GM23248 (cell line): ENCODE data around the gene FAM20C. TPM values are rescaled to one million over a fixed set of nuclear protein-coding genes. Genes with fewer than 3 reads are reported as not detected.

Source experiments
- DNase-seq: peaks from one replicate; pipeline ENCODE4 v3.0.0-alpha.2; 2015
- H2AFZ ChIP-seq: fragments of 200-600 bp; sonication (generic); 2 replicates; pipeline ENCODE4 v1.6.1; 2016; ENCODE audit warnings: antibody characterized with exemption
- H3F3A ChIP-seq: fragments of 200-600 bp; sonication (generic); 2 replicates; pipeline ENCODE4 v1.6.1; 2016; ENCODE audit warnings: mild to moderate bottlenecking, antibody characterized with exemption, mixed run types; ENCODE audit not compliant: insufficient read depth
- H3K27ac ChIP-seq: fragments of 200-600 bp; sonication (generic); 2 replicates; pipeline ENCODE4 v1.5.1; 2016; ENCODE audit warnings: mild to moderate bottlenecking
- H3K27me3 ChIP-seq: fragments of 200-600 bp; sonication (generic); replicated peaks from 2 replicates; pipeline ENCODE4 v1.6.1; 2016; ENCODE audit warnings: mild to moderate bottlenecking; ENCODE audit not compliant: insufficient read depth
- H3K36me3 ChIP-seq: fragments of 200-600 bp; sonication (generic); 2 replicates; pipeline ENCODE4 v1.6.1; 2016; ENCODE audit warnings: low read depth, mild to moderate bottlenecking
- H3K4me1 ChIP-seq: fragments of 200-600 bp; sonication (generic); 2 replicates; pipeline ENCODE4 v1.6.1; 2016; ENCODE audit warnings: mild to moderate bottlenecking; ENCODE audit not compliant: insufficient read depth
- H3K4me2 ChIP-seq: fragments of 200-600 bp; sonication (generic); one replicate; pipeline ENCODE4 v1.6.1; 2016; ENCODE audit warnings: mild to moderate bottlenecking; ENCODE audit not compliant: unreplicated experiment
- H3K4me3 ChIP-seq: fragments of 200-600 bp; sonication (generic); 2 replicates; pipeline ENCODE4 v1.5.1; 2016; ENCODE audit warnings: mild to moderate bottlenecking
- H3K79me2 ChIP-seq: fragments of 200-600 bp; sonication (generic); 2 replicates; pipeline ENCODE4 v1.6.1; 2016; ENCODE audit warnings: mild to moderate bottlenecking; ENCODE audit not compliant: insufficient read depth
- H3K9ac ChIP-seq: fragments of 200-600 bp; sonication (generic); 2 replicates; pipeline ENCODE4 v1.6.1; 2016; ENCODE audit warnings: mild to moderate bottlenecking
- H3K9me2 ChIP-seq: fragments of 200-600 bp; sonication (generic); 2 replicates; pipeline ENCODE4 v1.6.1; 2016; ENCODE audit warnings: mixed run types, mild to moderate bottlenecking, moderate library complexity; ENCODE audit not compliant: insufficient read depth
- H3K9me3 ChIP-seq: fragments of 200-600 bp; sonication (generic); one replicate; pipeline ENCODE4 v1.6.1; 2017; ENCODE audit warnings: low read depth
- H4K20me1 ChIP-seq: fragments of 200-600 bp; sonication (generic); 2 replicates; pipeline ENCODE4 v1.6.0; 2016; ENCODE audit not compliant: insufficient read depth
- EZH2 ChIP-seq: fragments of 200-600 bp; sonication (generic); IDR thresholded peaks from 2 replicates; pipeline ENCODE4 v1.6.1; 2018; ENCODE audit warnings: antibody characterized with exemption, mild to moderate bottlenecking; ENCODE audit not compliant: insufficient read depth, poor library complexity, severe bottlenecking
- EZH2phosphoT487 ChIP-seq: fragments of 200-600 bp; sonication (generic); IDR thresholded peaks from 2 replicates; pipeline ENCODE4 v1.6.1; 2018; ENCODE audit warnings: antibody characterized with exemption, moderate library complexity, mild to moderate bottlenecking, low read depth; ENCODE audit not compliant: insufficient read depth
- WGBS, 2 experiments: methylation state at CpG; one replicate each; pipeline ENCODE4 v1.1.6; 2015 to 2017; ENCODE audit warnings: low lambda C conversion rate in 2 of 2, low coverage in 1 of 2; ENCODE audit errors: missing lambda C conversion rate in 2 of 2; 5-methylcytosine and 5-hydroxymethylcytosine counted together
- in situ Hi-C: fragments of 300-500 bp; cut with MboI; formaldehyde crosslinking; loops from 2 replicates; pipeline ENCODE4 v1.15.0; 2020
- polyA plus RNA-seq: library from polyadenylated mRNA; unstranded; fragments of >200 nt; fragmentation: Nextera tagmentation; extraction: Ambion mirVana; gene quantifications from 2 replicates; pipeline ENCODE4 v1.2.1, GENCODE V29; 2016
- total RNA-seq: library from RNA; depleted of rRNA; stranded (reverse); fragments of >200 nt; shearing (Covaris generic); gene quantifications from 2 replicates; pipeline ENCODE4 v1.2.3, GENCODE V29; 2014

Gene FAM20C
- total and polyA plus RNA-seq, 2 experiments from 2014 or later = 13.5 to 63.8 TPM

GRCh38 chr7:303884-304573 lies 111.7 kb downstream of the FAM20C start:
- 74% methylated on average over 19 to 24 of the region's 24 CpGs for WGBS, 2 experiments
- DNase-seq = no peak

GRCh38 chr7:304574-305409 lies 112.4 kb downstream of the FAM20C start:
- H3K79me2 ChIP-seq = no peaks in the 10 kb centered on the region
- no peaks in the 10 kb centered on the region for H3F3A ChIP-seq
- H4K20me1 ChIP-seq = no peaks in the 10 kb centered on the region
- DNase-seq = no peak
- no peak overlapping the region for H3K9ac ChIP-seq
- in situ Hi-C loops = no loop called here
- no peak overlapping the region for H3K4me2 ChIP-seq
- H3K27ac ChIP-seq = no peak overlapping the region
- H3K27me3 ChIP-seq = no peaks in the 10 kb centered on the region; the same call in 1 of the 2 replicates
- H3K36me3 ChIP-seq = no peaks in the 10 kb centered on the region
- H3K4me3 ChIP-seq = no peak overlapping the region
- H2AFZ ChIP-seq = no peak overlapping the region
- H3K4me1 ChIP-seq = no peaks in the 10 kb centered on the region
- 48 to 51% methylated on average over 19 of the region's 19 CpGs for WGBS, 2 experiments
- H3K9me2 ChIP-seq = no peaks in the 10 kb centered on the region
- TF ChIP-seq EZH2phosphoT487 = no peak
- TF ChIP-seq EZH2 = no peak
- no peaks in the 10 kb centered on the region for H3K9me3 ChIP-seq

More at GRCh38 chr7:303884-304573, 111.7 kb downstream of the FAM20C start:
- H3K27ac ChIP-seq = no peak overlapping the region
- no peaks in the 10 kb centered on the region for H3F3A ChIP-seq
- H4K20me1 ChIP-seq = no peaks in the 10 kb centered on the region
- H3K27me3 ChIP-seq = no peaks in the 10 kb centered on the region; the same call in 1 of the 2 replicates
- no peak overlapping the region for H3K4me3 ChIP-seq
- H3K4me1 ChIP-seq = no peaks in the 10 kb centered on the region
- H3K4me2 ChIP-seq = no peak overlapping the region
- H3K9me2 ChIP-seq = no peaks in the 10 kb centered on the region
- H3K36me3 ChIP-seq = no peaks in the 10 kb centered on the region
- H3K9ac ChIP-seq = no peak overlapping the region
- no peak for TF ChIP-seq EZH2phosphoT487
- no peak for TF ChIP-seq EZH2
- H2AFZ ChIP-seq = no peak overlapping the region
- H3K9me3 ChIP-seq = no peaks in the 10 kb centered on the region
- in situ Hi-C loops = no loop called here
- no peaks in the 10 kb centered on the region for H3K79me2 ChIP-seq

- Histone ChIP-seq H3K27me3 (peaks cover under 1% of the 10 kb centered on the region; the same call in 1 of the 2 replicates), H3K27ac (no peak overlapping the region), H3K9me3 (no peaks in the 10 kb centered on the region), H3K4me2 (no peak overlapping the region), H3F3A (no peaks in the 10 kb centered on the region), H2AFZ (no peak overlapping the region), H3K9me2 (no peaks in the 10 kb centered on the region), H4K20me1 (no peaks in the 10 kb centered on the region), H3K36me3 (no peaks in the 10 kb centered on the region), H3K9ac (no peak overlapping the region), H3K79me2 (no peaks in the 10 kb centered on the region), H3K4me1 (no peaks in the 10 kb centered on the region), H3K4me3 (no peak overlapping the region)
- WGBS, 2 experiments = 63 to 66% methylated on average over 33 to 35 of the region's 35 CpGs
- no peak for DNase-seq
- in situ Hi-C loops = no loop called here
- no peak for TF ChIP-seq EZH2phosphoT487
- no peak for TF ChIP-seq EZH2
Measured at GRCh38 chr7:305410-306151, 113.2 kb downstream of the FAM20C start.

- Histone ChIP-seq H3K9me3 (no peaks in the 10 kb centered on the region), H3K79me2 (no peaks in the 10 kb centered on the region), H3K9ac (no peak overlapping the region), H3K4me3 (no peak overlapping the region), H2AFZ (no peak overlapping the region), H3K36me3 (no peaks in the 10 kb centered on the region), H3K27me3 (peaks cover 21% of the 10 kb centered on the region), H3K27ac (no peak overlapping the region), H3F3A (no peaks in the 10 kb centered on the region), H4K20me1 (no peaks in the 10 kb centered on the region), H3K9me2 (no peaks in the 10 kb centered on the region), H3K4me1 (no peaks in the 10 kb centered on the region), H3K4me2 (no peak overlapping the region)
- no peak for TF ChIP-seq EZH2
- TF ChIP-seq EZH2phosphoT487 = no peak
- 29 to 38% methylated on average over 3 of the region's 3 CpGs for WGBS, 2 experiments
- in situ Hi-C loops = no loop called here
- DNase-seq = no peak
Measured at GRCh38 chr7:307970-308369, 115.6 kb downstream of the FAM20C start.
